ENCODE data around the gene GABPA.
"Not testable (repeated sequence)": the region's sequence is repeated elsewhere in the genome, so short reads cannot be mapped to it uniquely, and the experiment has no call there.

GABPA gene

GRCh38 chr21:25742900-25743299, 8.1 kb downstream of the GABPA start:
- no peak for DNase-seq

GRCh38 chr21:25744854-25745253, 10.1 kb downstream of the GABPA start:
- DNase-seq = no peak

- DNase-seq = no peak
These were observed 15.3 kb downstream of the GABPA start for GRCh38 chr21:25750085-25750484.

GRCh38 chr21:25752416-25752815, 17.6 kb downstream of the GABPA start:
- DNase-seq = no peak

GRCh38 chr21:25756190-25756932, 21.6 kb downstream of the GABPA start:
- DNase-seq = no peak

GRCh38 chr21:25757531-25757930, 22.8 kb downstream of the GABPA start:
- DNase-seq = no peak

GRCh38 chr21:25759573-25759972, 24.8 kb downstream of the GABPA start:
- DNase-seq = no peak

- no peak for DNase-seq
These were observed 25.3 kb downstream of the GABPA start for GRCh38 chr21:25760061-25760460.

GRCh38 chr21:25760677-25761076, 25.9 kb downstream of the GABPA start:
- DNase-seq = no peak

GRCh38 chr21:25764065-25764464, 29.3 kb downstream of the GABPA start:
- no peak for DNase-seq

GRCh38 chr21:25767921-25768320, 33.1 kb downstream of the GABPA start:
- DNase-seq = no peak

- peak in 1 of 2 experiments; percentile 12 for DNase-seq
These were observed 37.9 kb downstream of the GABPA start for GRCh38 chr21:25772686-25773085.

GRCh38 chr21:25776440-25776839, 41.7 kb downstream of the GABPA start:
- no peak for DNase-seq

GRCh38 chr21:25778126-25778875, 43.5 kb downstream of the GABPA start:
- not testable (repeated sequence) for DNase-seq

- no peak for DNase-seq
These were observed 53.9 kb downstream of the GABPA start for GRCh38 chr21:25788677-25789076.

- peak in 1 of 2 experiments; percentile 46 for DNase-seq
These were observed 55.5 kb downstream of the GABPA start for GRCh38 chr21:25790122-25790877.

- no peak for DNase-seq
These were observed 56.1 kb downstream of the GABPA start for GRCh38 chr21:25790878-25791204.

GRCh38 chr21:25791319-25791718, 56.5 kb downstream of the GABPA start:
- no peak for DNase-seq

- peak; percentile 24 to 43 for DNase-seq
These were observed 66.6 kb downstream of the GABPA start for GRCh38 chr21:25801217-25802014.

- no peak for DNase-seq
These were observed 71.3 kb downstream of the GABPA start for GRCh38 chr21:25806060-25806459.

GRCh38 chr21:25807191-25807590, 72.4 kb downstream of the GABPA start:
- DNase-seq = no peak

GRCh38 chr21:25809013-25809412, 74.2 kb downstream of the GABPA start:
- no peak for DNase-seq

GRCh38 chr21:25811186-25811585, 76.4 kb downstream of the GABPA start:
- DNase-seq = no peak
